HCT116 (cell line): ENCODE measurements around the gene AKR1B1. TPM values are rescaled to one million over a fixed set of nuclear protein-coding genes. Genes with fewer than 3 reads are reported as not detected.
A peak's percentile ranks its signal among the peaks of the same experiment; 100 is the strongest.

ENCODE experiments used
- ATAC-seq: fragments of 200-7000 bp; cut with Tn5 transposase; 2 replicates; pipeline ENCODE4 v1.9.1; 2020; ENCODE audit warnings: mild to moderate bottlenecking, moderate library complexity
- BruUV-seq: library from RNA; stranded (reverse); fragments of 400-500 nt; replicated peaks from 2 replicates; lab custom pipeline; 2021; lab: Mats Ljungman, UMichigan
- CTCF ChIA-PET: fragments of 300-600 bp; sonication (Branson Sonifier 250); formaldehyde crosslinking; loops from one replicate; lab custom pipeline; 2021; ENCODE audit warnings: antibody characterized with exemption; lab: Charles Lee
- POLR2A ChIA-PET: fragments of 300-600, 350-600 bp; sonication (Branson Sonifier 250); formaldehyde crosslinking; loops from one replicate; lab custom pipeline; 2021; ENCODE audit warnings: antibody characterized with exemption; lab: Charles Lee
- RAD21 ChIA-PET, 2 experiments: fragments of 300-600 bp; sonication (Branson Sonifier 250); formaldehyde crosslinking; loops; one replicate each; lab custom pipeline; 2023; ENCODE audit warnings: low total read pairs in 2 of 2; ENCODE audit not compliant: uncharacterized antibody in 2 of 2, unreplicated experiment in 2 of 2, low non-redundant PET in 1 of 2; lab: Charles Lee
- DNase-seq: peaks from one replicate; pipeline ENCODE4 v3.0.0-alpha.2; 2010; ENCODE audit warnings: low read depth, low spot score
- H2AFZ ChIP-seq: fragments of 200-600 bp; shearing (Covaris generic), sonication (generic); 2 replicates; pipeline ENCODE4 v1.6.1; 2017; ENCODE audit warnings: low read depth, mixed run types, mixed read lengths, antibody characterized with exemption, low read length; ENCODE audit not compliant: poor library complexity, severe bottlenecking
- H3K27ac ChIP-seq: 2 replicates; pipeline ENCODE4 v1.5.1; 2012; ENCODE audit warnings: low read depth, low read length
- H3K27me3 ChIP-seq: fragments of 200-600 bp; sonication (generic); 2 replicates; pipeline ENCODE4 v1.6.1; 2016; ENCODE audit warnings: mixed run types, low read length, mixed read lengths; ENCODE audit not compliant: insufficient read depth
- H3K36me3 ChIP-seq, 2 experiments: fragments of 200-500 bp in 1 of 2; fragments of 200-600 bp in 1 of 2; sonication (Bioruptor generic) in 1 of 2; sonication (generic) in 1 of 2; 2 replicates each; pipeline versions ENCODE4 v1.5.1 to v1.6.1; 2014 to 2016; ENCODE audit warnings: low read length in 2 of 2, inconsistent platforms in 1 of 2, mixed read lengths in 1 of 2, mixed run types in 1 of 2; ENCODE audit not compliant: insufficient read depth in 2 of 2, control insufficient read depth in 1 of 2
- H3K4me1 ChIP-seq, 2 experiments: fragments of 200-600 bp in 1 of 2; sonication (generic) in 1 of 2; 2 replicates each; pipeline versions ENCODE4 v1.5.1 to v1.6.1; 2012 to 2017; ENCODE audit warnings: low read length in 2 of 2, inconsistent platforms in 1 of 2, mild to moderate bottlenecking in 1 of 2, mixed read lengths in 1 of 2, mixed run types in 1 of 2, moderate library complexity in 1 of 2; ENCODE audit not compliant: insufficient read depth in 2 of 2, control insufficient read depth in 1 of 2
- H3K4me2 ChIP-seq: fragments of 200-600 bp; sonication (generic); 2 replicates; pipeline ENCODE4 v1.6.1; 2017; ENCODE audit warnings: mixed run types, low read length, mixed read lengths
- H3K4me3 ChIP-seq, 2 experiments: fragments of 200-600 bp in 1 of 2; sonication (generic) in 1 of 2; replicated peaks in 1 of 2; 2 replicates each; pipeline ENCODE4 v1.5.1; 2011 to 2016; ENCODE audit warnings: low read length in 2 of 2, control low read depth in 1 of 2, low read depth in 1 of 2, mild to moderate bottlenecking in 1 of 2, mixed read lengths in 1 of 2, mixed run types in 1 of 2
- H3K79me2 ChIP-seq: fragments of 200-600 bp; sonication (generic); 2 replicates; pipeline ENCODE4 v1.6.1; 2017; ENCODE audit warnings: mild to moderate bottlenecking, mixed run types, low read length, moderate library complexity, mixed read lengths; ENCODE audit not compliant: insufficient read depth
- H3K9ac ChIP-seq: fragments of 200-600 bp; sonication (generic); 2 replicates; pipeline ENCODE4 v1.6.1; 2016; ENCODE audit warnings: low read length, mixed read lengths
- H3K9me2 ChIP-seq: fragments of 200-600 bp; sonication (generic), shearing (Covaris generic); 2 replicates; pipeline ENCODE4 v1.6.1; 2017; ENCODE audit warnings: mixed run types, mild to moderate bottlenecking, moderate library complexity; ENCODE audit not compliant: insufficient read depth
- H3K9me3 ChIP-seq, 2 experiments: fragments of 200-500 bp in 1 of 2; fragments of 200-600 bp in 1 of 2; sonication (Bioruptor generic) in 1 of 2; sonication (generic) in 1 of 2; 2 replicates each; pipeline ENCODE4 v1.6.1; 2014 to 2017; ENCODE audit warnings: low read length in 2 of 2, mixed read lengths in 2 of 2, inconsistent platforms in 1 of 2, low read depth in 1 of 2, mild to moderate bottlenecking in 1 of 2, mixed run types in 1 of 2, moderate library complexity in 1 of 2; ENCODE audit not compliant: control insufficient read depth in 1 of 2, insufficient read depth in 1 of 2
- H4K20me1 ChIP-seq: fragments of 200-600 bp; sonication (generic), shearing (Covaris generic); 2 replicates; pipeline ENCODE4 v1.6.1; 2017; ENCODE audit warnings: mixed run types, mild to moderate bottlenecking, moderate library complexity; ENCODE audit not compliant: insufficient read depth
- CEBPB ChIP-seq: IDR thresholded peaks from 2 replicates; pipeline ENCODE4 v1.6.1; 2012; ENCODE audit warnings: low read depth
- CTCF ChIP-seq, 3 experiments: fragments of 200-600 bp in 1 of 3; sonication (generic) in 1 of 3; IDR thresholded peaks in 2 of 3; conservative IDR thresholded peaks in 1 of 3; 2 replicates each; pipeline ENCODE4 v1.5.1; 2012 to 2017; ENCODE audit warnings: low read depth in 2 of 3, low read length in 2 of 3, antibody characterized with exemption in 1 of 3, borderline replicate concordance in 1 of 3, control low read depth in 1 of 3, mild to moderate bottlenecking in 1 of 3, mixed read lengths in 1 of 3, mixed run types in 1 of 3, moderate library complexity in 1 of 3; ENCODE audit not compliant: insufficient read depth in 1 of 3
- ELF1 ChIP-seq: IDR thresholded peaks from 2 replicates; pipeline ENCODE4 v1.6.1; 2012; ENCODE audit warnings: low read depth, borderline replicate concordance
- EZH2phosphoT487 ChIP-seq: fragments of 200-600 bp; IDR thresholded peaks from 2 replicates; pipeline ENCODE4 v1.6.1; 2018; ENCODE audit warnings: antibody characterized with exemption, borderline replicate concordance
- FOSL1 ChIP-seq: IDR thresholded peaks from 2 replicates; pipeline ENCODE4 v1.6.1; 2012; ENCODE audit warnings: low read depth
- JUND ChIP-seq: IDR thresholded peaks from 2 replicates; pipeline ENCODE4 v1.6.1; 2012
- MAX ChIP-seq: IDR thresholded peaks from 2 replicates; pipeline ENCODE4 v1.6.1; 2012
- SIN3A ChIP-seq: IDR thresholded peaks from 2 replicates; pipeline ENCODE4 v1.6.1; 2012; ENCODE audit warnings: low read depth
- SP1 ChIP-seq: IDR thresholded peaks from 2 replicates; pipeline ENCODE4 v1.6.1; 2012; ENCODE audit warnings: low read depth
- TCF7L2 ChIP-seq: IDR thresholded peaks from 2 replicates; pipeline ENCODE4 v1.7.0; 2011; ENCODE audit warnings: borderline replicate concordance, inconsistent platforms; ENCODE audit not compliant: insufficient read depth, insufficient read length; ENCODE audit errors: extremely low read depth
- YY1 ChIP-seq: IDR thresholded peaks from 2 replicates; pipeline ENCODE4 v1.6.1; 2011; ENCODE audit warnings: low read length, low read depth, moderate library complexity, mild to moderate bottlenecking; ENCODE audit not compliant: insufficient replicate concordance; ENCODE audit errors: extremely low read depth
- ZBTB33 ChIP-seq: IDR thresholded peaks from 2 replicates; pipeline ENCODE4 v1.6.1; 2011; ENCODE audit warnings: mild to moderate bottlenecking, low read length, moderate library complexity; ENCODE audit not compliant: insufficient replicate concordance; ENCODE audit errors: extremely low read depth
- intact Hi-C: fragments of 100-400 bp; cut with micrococcal nuclease; formaldehyde crosslinking; loops from 2 replicates; pipeline ENCODE4 v1.10.0; 2022
- total RNA-seq: library from RNA; stranded (reverse); gene quantifications from one replicate; pipeline ENCODE4 v1.2.1, GENCODE V29; 2021; ENCODE audit not compliant: unreplicated experiment

The AKR1B1 gene
- total RNA-seq, 1 experiment from 2014 or later, result 56.8 TPM

GRCh38 chr7:134472572-134473244, 13.8 kb upstream of the AKR1B1 start:
- no peak overlapping the region for H3K27ac ChIP-seq
- H4K20me1 ChIP-seq, result no peaks in the 10 kb centered on the region
- ChIA-PET CTCF (no interaction called here), POLR2A (no interaction called here), RAD21 (no interaction called here)
- no peak overlapping the region for H3K4me2 ChIP-seq
- intact Hi-C loops, result no loop called here
- H3K79me2 ChIP-seq, result no peaks in the 10 kb centered on the region
- H3K27me3 ChIP-seq, result no peaks in the 10 kb centered on the region
- H3K4me1 ChIP-seq, result peaks cover 0 to 9% of the 10 kb centered on the region in 2 experiments; a peak in 2 of 4 replicates
- DNase-seq, result no peak
- no peaks in the 10 kb centered on the region for H3K36me3 ChIP-seq
- no peak overlapping the region for H3K9ac ChIP-seq
- no peak overlapping the region for H2AFZ ChIP-seq
- no peak for ATAC-seq
- no peaks in the 10 kb centered on the region for H3K9me3 ChIP-seq
- no peak for TF ChIP-seq FOSL1
- no TSS peak for BruUV-seq
- H3K4me3 ChIP-seq, result no peak overlapping the region
- H3K9me2 ChIP-seq, result no peaks in the 10 kb centered on the region

- Histone ChIP-seq H3K9me3 (no peaks in the 10 kb centered on the region), H4K20me1 (no peaks in the 10 kb centered on the region), H3K9ac (no peak overlapping the region), H3K27ac (no peak overlapping the region), H3K27me3 (no peaks in the 10 kb centered on the region), H2AFZ (peak overlapping the region; percentile 6), H3K9me2 (no peaks in the 10 kb centered on the region), H3K4me1 (peaks cover 0 to 9% of the 10 kb centered on the region in 2 experiments; a peak in 2 of 4 replicates), H3K79me2 (no peaks in the 10 kb centered on the region), H3K4me2 (peak overlapping the region; percentile 31), H3K4me3 (no peak overlapping the region), H3K36me3 (no peaks in the 10 kb centered on the region)
- intact Hi-C loops, result no loop called here
- DNase-seq, result peak; percentile 19
- RAD21 ChIA-PET, result no interaction called here
- CTCF ChIA-PET, result interaction anchor here (0.9 kb wide), 1 partner anchor 10 kb away, joined by 3 read pairs; no protein-coding TSS in a partner anchor
- POLR2A ChIA-PET, result no interaction called here
- ATAC-seq, result peak; percentile 72; the same call in 1 of the 2 replicates
- BruUV-seq, result no TSS peak
- TF ChIP-seq JUND, result peak; percentile 55
- no peak for TF ChIP-seq ZBTB33
- TF ChIP-seq TCF7L2, result no peak
- TF ChIP-seq CEBPB, result peak; percentile 74
- no peak for TF ChIP-seq CTCF (IDR thresholded peaks at IDR 0.05 in 2 of 3, conservative IDR thresholded peaks at IDR 0.05 in 1 of 3; ENCODE audit: borderline replicate concordance in 1 of 3, insufficient read depth in 1 of 3, low read depth in 2 of 3, low read length in 2 of 3)
- no peak for TF ChIP-seq YY1
- TF ChIP-seq FOSL1, result peak; percentile 85
- no peak for TF ChIP-seq ELF1
- TF ChIP-seq MAX, result peak; percentile 59; the same call in 1 of the 2 replicates
- no peak for TF ChIP-seq SIN3A
- no peak for TF ChIP-seq EZH2phosphoT487
- TF ChIP-seq SP1, result peak; percentile 11; the same call in 1 of the 2 replicates
Observed at GRCh38 chr7:134470864-134471263, 12.0 kb upstream of the AKR1B1 start.
